ENCODE data around the gene RPS17.
"Not testable (repeated sequence)": the region's sequence is repeated elsewhere in the genome, so short reads cannot be mapped to it uniquely, and the experiment has no call there.

Gene RPS17

DNA sequence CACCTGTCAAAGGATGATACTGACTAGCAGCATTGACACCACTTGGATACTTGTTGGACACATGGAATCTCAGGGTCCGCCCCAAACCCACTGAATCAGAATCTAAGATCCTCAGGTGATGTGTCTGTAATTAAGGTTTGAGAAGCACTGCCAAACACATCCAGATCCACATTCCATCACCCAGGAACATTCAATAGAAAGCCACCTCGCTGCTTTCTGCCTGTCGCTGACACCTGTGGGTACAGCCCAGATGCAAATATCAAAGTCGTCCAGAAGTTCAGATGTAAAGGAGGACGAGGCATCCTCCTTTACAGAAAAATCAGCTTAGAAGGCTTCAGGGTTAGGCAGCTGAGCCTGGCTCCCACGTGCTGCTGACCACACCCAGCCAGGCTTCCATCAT is 5.2 kb upstream of the RPS17 start:
- no peak for DNase-seq (ENCODE audit: low read depth)

DNA sequence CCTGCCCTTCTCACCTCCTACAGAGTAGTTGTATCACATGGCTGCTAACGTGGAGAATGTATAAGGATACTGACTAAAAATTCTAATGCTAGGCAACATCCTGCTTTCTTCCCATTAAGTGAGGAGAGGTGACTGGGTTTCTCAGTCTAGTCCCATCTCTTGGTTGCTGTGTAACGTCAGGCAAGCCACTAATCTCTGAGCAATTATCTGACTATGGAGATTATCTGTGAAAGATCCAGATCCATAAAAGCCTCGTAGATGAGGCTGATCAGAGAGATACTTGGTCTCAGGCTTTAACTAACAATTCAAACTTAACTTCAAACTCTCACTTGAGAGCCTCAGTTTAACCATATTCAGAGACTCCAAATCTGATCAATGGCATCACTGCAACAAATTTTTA is 4.7 kb upstream of the RPS17 start:
- no peak for DNase-seq (ENCODE audit: low read depth)

DNA sequence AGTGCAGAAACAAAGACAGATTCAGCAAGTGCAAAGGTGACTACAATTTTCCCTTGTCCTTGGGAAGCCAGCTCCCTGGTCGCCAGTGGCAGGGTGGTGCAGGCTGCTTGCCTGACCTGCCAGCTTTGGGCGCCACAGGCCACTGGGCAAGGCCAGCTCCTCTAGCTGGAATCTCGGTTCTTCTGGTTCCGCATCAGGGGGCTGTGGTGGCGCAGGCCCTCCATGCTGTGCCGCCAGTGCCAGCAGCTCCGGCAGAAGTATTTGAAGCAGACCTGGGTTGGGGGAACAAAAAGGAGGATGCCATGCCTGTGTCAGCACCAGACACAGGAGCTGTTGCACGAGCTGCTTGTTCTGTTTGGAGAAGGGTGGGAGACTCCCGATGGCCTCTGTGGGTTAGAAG is 4.2 kb upstream of the RPS17 start:
- DNase-seq (ENCODE audit: low read depth): no peak

DNA sequence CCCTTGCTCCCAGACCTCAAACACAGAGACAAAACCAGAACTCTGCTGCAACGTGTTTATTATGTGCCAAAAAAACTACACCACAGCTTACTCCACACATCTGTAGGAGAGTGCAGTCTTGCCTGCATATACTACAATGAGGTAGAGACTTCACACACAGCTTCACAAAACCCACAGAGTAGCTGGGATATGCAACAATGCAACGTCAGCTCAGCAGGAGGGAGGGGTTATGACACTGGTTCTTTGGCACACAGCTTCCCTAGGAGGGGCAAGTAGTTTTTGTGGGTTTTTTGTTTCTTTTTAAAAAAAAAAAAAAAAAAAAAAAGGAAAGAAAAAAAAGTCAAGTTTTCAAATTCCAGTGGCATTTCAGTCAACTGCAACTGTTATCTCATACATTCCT is 2.9 kb upstream of the RPS17 start:
- no peak for DNase-seq (ENCODE audit: low read depth)

DNA sequence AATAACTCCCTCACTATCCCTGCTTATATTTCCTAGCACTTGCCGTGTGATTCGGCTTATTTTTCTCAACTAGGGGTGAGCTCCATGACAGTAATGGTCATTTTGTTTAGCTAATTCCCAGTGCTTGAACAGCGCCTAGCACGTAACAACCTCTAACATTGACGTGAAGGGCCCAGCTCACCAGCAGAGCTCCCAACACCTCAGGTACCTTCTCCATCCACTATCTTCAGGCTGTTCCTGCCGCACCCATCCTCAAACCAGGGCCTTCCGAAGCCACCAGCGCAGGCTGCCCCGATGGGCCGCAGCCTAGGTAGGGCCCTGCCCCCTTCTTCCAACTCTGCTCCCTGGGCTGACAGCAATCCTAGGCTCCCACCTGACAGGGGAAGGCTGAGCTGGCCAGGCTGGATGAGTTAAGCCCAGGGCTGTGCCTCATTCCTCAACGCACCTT is 751 bp upstream of the RPS17 start:
- DNase-seq (ENCODE audit: low read depth): no peak

GRCh38 chr15:82539691-82540054 is 584 bp downstream of the RPS17 start:
- no peak for DNase-seq (ENCODE audit: low read depth)

DNA sequence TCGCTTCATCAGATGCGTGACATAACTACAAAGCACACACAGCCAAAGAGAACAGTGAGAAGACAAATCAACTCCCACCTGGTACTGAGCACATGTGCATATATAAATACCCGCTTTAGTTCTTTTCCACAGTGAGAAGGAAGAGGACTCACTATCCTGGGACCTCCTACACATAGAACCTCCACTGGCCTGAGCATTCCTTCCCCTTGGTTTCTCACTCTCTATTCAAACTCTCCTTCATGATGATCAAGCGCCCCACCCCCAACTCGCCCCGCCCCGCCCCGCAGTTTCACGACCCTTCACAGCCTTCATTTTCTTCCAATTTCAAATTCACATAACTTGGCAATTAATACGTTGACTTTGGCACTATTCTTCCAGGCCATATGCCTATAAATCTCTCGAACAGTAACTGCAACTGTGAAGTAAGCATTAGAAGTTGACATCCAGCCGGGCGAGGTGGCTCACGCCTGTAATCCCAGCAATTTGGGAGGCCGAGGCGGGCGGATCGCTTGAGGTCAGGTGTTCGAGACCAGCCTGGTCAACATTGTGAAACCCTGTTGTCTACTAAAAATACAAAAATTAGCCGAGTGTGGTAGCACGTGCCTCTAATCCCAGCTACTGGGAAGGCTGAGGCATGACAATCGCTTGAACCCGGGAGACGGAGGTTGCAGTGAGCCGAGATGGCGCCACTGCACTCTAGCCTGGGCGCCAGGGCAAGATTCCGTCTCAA is 1.1 kb downstream of the RPS17 start:
- no peak for DNase-seq (ENCODE audit: low read depth)

- no peak for DNase-seq (ENCODE audit: low read depth)
Measured at GRCh38 chr15:82537351-82537908, 2.8 kb downstream of the RPS17 start.

DNA sequence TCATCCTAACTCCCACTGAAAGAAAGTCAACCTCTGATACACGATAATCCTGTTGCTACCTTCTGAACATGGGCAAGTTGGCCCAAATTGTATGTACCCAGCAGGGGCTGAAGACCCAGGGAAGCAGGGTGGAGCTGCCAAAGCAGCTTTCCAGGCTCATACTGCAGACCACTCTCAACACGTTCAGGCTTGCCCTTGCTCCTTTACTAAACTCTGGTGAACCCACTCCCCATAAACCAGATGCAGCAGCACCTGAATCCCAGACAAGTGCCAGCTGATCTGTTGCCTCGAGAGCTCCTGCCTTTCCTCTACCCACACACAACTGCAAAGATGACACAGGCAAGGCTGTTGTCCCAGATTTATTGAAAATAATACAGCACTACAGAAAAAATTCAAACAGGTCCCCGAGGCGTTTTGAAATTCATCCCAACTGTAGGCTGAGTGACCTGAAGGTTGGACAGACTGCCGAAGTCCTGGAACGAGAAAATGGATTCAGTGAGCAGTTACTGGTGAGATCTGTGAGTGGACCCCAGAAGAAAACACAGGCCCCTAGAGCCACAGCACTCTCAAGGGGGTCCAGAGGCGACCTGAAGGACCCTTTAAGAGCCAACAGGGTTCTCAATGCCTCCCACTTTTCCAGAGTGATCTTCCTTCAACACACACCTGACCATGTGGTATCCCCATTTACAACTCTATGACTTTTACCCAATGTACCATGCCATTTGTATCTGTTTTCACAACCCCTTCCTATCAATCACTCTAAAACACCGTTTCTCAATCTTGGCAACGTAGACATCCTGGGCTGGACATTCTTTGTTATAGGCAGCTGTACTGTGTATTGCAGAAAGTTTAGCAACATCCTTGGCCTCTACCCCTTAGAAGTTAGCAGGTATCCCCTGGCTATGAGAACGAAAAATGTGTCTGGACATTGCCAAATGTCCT is 3.6 kb downstream of the RPS17 start:
- no peak for DNase-seq (ENCODE audit: low read depth)

DNA sequence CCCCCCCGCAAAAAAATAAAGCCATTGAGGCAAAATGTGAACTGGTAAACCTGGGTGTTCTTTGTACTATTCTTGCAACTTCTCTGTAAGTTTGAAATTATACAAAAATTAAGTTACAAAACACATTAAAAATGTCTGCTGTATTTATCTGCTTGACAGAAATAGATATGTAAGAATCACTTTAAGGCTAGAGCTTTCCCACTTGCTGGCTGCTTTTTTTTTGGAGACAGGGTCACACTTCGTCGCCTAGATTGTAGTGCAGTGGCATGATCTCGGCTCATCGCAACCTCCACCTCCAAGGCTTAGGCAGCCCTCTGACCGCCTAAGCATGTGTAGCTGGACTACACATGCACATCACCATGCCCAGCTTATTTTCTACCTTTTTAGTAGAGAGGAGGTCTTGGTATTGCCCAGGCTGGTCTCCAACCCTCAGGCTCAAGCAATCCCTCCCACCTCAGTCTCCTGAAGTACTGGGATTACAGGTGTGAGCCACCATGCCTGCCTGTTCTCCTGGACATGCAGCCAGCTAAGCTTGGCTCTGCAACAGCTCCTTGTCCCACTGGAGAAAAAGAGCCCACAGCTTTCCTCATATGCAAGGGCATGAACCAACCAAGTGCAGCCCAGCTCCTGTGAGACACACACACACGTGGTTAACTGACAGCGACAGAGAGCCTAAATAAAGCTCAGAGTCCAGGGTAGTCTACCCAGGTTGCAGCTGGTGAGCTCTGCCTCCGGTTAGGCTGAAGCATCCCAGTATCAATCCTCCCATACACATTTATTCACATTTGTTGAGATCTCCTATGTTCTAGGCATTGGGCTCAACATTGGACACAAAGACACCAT is 4.5 kb downstream of the RPS17 start:
- DNase-seq (ENCODE audit: low read depth): no peak

- DNase-seq (ENCODE audit: low read depth): not testable (repeated sequence)
Measured at GRCh38 chr15:82535151-82535550, 5.1 kb downstream of the RPS17 start.

DNA sequence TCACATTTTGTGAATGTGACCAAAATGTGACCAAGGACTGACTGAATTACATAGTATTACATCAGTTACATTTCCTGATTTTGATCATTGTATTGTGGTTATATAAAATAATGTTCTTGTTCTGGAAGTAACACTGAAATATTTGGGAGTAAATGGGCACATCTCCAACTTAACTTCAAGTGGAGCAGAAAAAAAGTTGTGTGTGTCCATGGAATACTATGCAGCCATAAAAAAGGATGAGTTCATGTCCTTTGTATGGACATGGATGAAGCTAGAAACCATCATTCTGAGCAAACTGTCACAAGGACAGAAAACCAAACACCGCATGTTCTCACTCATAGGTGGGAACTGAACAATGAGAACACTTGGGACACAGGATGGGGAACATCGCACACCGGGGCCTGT is 5.8 kb downstream of the RPS17 start:
- not testable (repeated sequence) for DNase-seq (ENCODE audit: low read depth)

- no peak for DNase-seq (ENCODE audit: low read depth)
Measured at GRCh38 chr15:82533801-82534200, 6.5 kb downstream of the RPS17 start.

- no peak for DNase-seq (ENCODE audit: low read depth)
Measured at GRCh38 chr15:82532991-82533481, 7.2 kb downstream of the RPS17 start.

DNA sequence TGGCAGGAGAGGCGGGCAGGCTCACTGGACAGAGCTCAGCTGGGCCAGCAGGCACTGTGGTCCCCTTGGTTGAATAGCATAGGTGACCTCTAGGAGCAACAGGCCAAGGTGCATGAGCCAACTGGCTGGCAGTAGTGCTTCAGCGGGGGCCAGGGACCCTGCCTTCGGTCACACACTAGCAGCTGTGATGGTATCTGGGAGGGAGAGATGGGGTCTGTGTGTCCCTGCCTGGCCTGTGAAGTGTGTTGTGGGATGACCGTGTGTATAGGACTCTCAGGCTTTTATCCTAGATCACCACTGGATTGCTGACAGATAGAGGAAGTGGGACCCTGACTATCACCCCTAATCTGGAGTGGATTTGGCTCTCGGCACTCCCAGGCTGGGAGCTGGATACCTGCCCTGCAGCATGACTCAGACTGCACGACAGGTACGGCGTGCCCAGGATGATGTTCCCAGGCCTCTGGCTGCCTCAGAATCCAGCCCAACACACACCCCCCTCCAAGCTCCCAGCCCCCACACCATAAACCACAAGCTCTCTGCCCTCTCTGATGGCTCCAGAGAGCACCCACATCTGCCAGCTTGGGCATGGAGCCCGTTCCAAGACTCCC is 7.8 kb downstream of the RPS17 start:
- DNase-seq (ENCODE audit: low read depth): no peak

GRCh38 chr15:82531496-82532382 is 8.5 kb downstream of the RPS17 start:
- DNase-seq (ENCODE audit: low read depth): no peak

GRCh38 chr15:82530606-82531379 is 9.5 kb downstream of the RPS17 start:
- peak; percentile 49 for DNase-seq (ENCODE audit: low read depth)

GRCh38 chr15:82530006-82530405 is 10.3 kb downstream of the RPS17 start:
- DNase-seq (ENCODE audit: low read depth): no peak

- DNase-seq (ENCODE audit: low read depth): not testable (repeated sequence)
Measured at GRCh38 chr15:82513587-82513986, 26.7 kb downstream of the RPS17 start.

- not testable (repeated sequence) for DNase-seq (ENCODE audit: low read depth)
Measured at GRCh38 chr15:82507693-82508092, 32.6 kb downstream of the RPS17 start.
